Activated CD4-positive, alpha-beta T cell treated with anti-CD3 and anti-CD28 coated beads, Interleukin-2, amount 50 U/mL, for 24 hours (primary cell): Measurements from ENCODE around the gene OR1J4.
"Not testable (repeated sequence)": the region's sequence is repeated elsewhere in the genome, so short reads cannot be mapped to it uniquely, and the experiment has no call there.

Experiments used
- DNase-seq, 2 donors: peaks; one replicate each; pipeline ENCODE4 v3.0.0-alpha.2; 2020; ENCODE audit warnings: low read depth in 1 of 2, low spot score in 1 of 2

Gene OR1J4, protein sequence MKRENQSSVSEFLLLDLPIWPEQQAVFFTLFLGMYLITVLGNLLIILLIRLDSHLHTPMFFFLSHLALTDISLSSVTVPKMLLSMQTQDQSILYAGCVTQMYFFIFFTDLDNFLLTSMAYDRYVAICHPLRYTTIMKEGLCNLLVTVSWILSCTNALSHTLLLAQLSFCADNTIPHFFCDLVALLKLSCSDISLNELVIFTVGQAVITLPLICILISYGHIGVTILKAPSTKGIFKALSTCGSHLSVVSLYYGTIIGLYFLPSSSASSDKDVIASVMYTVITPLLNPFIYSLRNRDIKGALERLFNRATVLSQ

GRCh38 chr9:122518841-122519240, at the start of gene OR1J4:
Gene OR1J4 (plus strand): TSS chr9:122519141. CDS start chr9:122519141, 0 bp downstream.
- no peak for DNase-seq

DNA sequence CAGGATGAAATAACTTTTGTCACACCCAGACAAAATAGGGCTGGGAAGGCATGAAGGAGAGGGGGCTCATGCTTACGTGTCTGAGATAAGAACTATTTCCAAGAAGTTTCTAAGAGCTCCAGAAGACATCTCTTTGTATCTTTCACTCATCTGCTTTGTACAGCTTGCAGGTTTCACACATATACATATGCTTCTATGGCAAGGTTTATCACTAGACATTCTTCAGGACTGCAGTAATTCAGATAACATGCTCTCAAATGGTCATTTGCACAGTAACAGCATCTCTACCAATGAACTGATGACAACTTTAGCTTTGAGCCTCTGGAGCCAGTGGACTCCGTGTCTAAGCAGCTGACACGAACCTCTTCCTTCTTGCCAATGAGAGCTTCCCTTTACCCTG, 44.4 kb upstream of the OR1J4 start:
- DNase-seq, result no peak

- no peak for DNase-seq
Observed at GRCh38 chr9:122475717-122476116, 43.2 kb upstream of the OR1J4 start.

- no peak for DNase-seq
Observed at GRCh38 chr9:122477346-122477745, 41.6 kb upstream of the OR1J4 start.

DNA sequence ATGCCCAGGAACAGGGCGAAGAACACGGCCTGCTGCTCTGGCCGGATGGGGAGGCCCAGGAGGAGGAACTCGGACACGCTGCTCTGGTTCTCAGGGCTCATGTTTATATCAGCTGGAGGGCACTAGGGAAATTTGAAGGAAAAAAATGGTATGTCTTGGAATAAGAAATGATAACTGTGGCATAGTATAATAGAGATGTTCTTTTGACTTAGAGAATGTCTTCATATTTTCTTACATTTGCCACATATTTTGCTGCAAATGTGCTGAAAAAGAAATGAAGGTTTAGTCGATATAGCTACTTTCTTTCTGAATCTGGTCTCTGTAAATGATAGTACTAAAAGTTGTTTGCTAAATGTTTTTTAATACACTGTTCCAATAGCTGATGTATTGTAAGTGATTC, 41.1 kb upstream of the OR1J4 start, which contains the start of gene OR1J1:
Gene OR1J1 (minus strand): TSS at position 101 of the 400 bp plus-strand sequence. CDS start 0 bp downstream, at position 101.
- DNase-seq, result no peak

GRCh38 chr9:122479062-122479461, 39.9 kb upstream of the OR1J4 start:
- DNase-seq, result no peak

- DNase-seq, result peak in 1 of 2 donors; percentile 6
Observed at GRCh38 chr9:122498883-122499288, 20.1 kb upstream of the OR1J4 start.

GRCh38 chr9:122506964-122507363, 12.0 kb upstream of the OR1J4 start:
- DNase-seq, result no peak

DNA sequence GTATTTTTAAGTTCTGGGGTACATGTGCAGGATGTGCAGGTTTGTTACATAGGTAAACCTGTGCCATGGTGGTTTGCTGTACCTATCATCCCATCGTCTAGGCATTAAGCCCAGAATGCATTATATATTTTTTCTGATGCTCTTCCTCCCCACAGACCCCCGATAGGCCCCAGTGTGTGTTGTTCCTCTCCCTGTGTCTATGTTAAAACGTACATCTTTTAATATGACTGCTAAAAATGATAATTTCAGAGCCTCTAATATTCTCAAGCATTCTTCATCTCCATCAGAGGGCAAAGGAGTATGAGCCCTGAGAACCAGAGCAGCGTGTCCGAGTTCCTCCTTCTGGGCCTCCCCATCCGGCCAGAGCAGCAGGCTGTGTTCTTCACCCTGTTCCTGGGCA, 8.4 kb upstream of the OR1J4 start, which contains the start of gene OR1J2:
Gene OR1J2 (plus strand): TSS at position 301 of the 400 bp plus-strand sequence. CDS start 0 bp downstream, at position 301.
- DNase-seq, result no peak

- DNase-seq, result no peak
Observed at GRCh38 chr9:122518226-122518625, 715 bp upstream of the OR1J4 start.

DNA sequence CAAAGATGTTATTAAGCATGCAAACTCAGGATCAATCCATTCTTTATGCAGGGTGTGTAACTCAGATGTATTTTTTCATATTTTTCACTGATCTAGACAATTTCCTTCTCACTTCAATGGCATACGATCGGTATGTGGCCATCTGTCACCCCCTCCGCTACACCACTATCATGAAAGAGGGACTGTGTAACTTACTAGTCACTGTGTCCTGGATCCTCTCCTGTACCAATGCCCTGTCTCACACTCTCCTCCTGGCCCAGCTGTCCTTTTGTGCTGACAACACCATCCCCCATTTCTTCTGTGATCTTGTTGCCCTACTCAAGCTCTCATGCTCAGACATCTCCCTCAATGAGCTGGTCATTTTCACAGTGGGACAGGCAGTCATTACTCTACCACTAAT, 435 bp downstream of the OR1J4 start:
- DNase-seq, result no peak

GRCh38 chr9:122526602-122527001, 7.7 kb downstream of the OR1J4 start:
- DNase-seq, result peak in 1 of 2 donors; percentile 24

DNA sequence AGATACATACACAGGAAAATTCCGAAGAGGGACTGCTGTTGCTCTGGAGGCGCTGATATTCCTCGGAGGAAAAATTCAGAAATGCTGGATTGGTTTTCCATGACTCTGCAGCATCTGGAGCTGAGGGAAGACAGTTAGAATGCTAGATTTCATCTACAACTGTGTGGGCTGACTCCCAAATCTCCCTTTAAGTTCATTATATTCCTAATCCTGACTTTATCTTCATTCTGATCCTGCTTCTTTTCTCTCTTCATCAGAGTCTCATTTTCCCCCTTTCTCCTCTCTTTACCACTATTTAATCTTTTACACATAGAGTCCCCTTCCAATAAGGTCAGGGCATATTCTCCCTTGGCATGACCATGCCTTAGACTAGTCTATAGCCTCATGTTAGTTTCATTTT, 8.3 kb downstream of the OR1J4 start, which contains the start of gene OR1N1:
Gene OR1N1 (minus strand): TSS at position 101 of the 400 bp plus-strand sequence. CDS start 0 bp downstream, at position 101.
- no peak for DNase-seq

- DNase-seq, result not testable (repeated sequence)
Observed at GRCh38 chr9:122531157-122531556, 12.2 kb downstream of the OR1J4 start.

GRCh38 chr9:122536134-122536533, 17.2 kb downstream of the OR1J4 start:
- DNase-seq, result no peak

DNA sequence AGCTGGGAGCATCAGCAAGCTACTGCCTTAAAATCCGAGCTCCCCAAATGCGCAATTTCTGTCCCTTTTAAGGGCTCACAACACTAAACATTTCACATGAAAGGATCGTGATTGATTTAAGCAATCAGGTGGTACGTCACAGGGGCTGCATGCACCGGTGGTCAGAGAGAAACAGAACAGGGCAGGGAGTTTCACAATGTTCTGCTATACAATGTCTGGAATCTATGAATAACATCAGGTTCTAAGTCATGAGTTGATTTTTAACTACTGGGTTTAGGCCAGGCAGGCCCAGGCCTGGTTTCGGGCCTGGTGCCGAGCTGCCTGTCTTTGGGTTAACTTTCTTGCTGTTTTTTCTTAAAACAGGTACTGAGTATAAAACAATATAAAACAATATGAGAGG, 18.1 kb downstream of the OR1J4 start:
- DNase-seq, result not testable (repeated sequence)

GRCh38 chr9:122538757-122539156, 19.8 kb downstream of the OR1J4 start:
- no peak for DNase-seq

- DNase-seq, result no peak
Observed at GRCh38 chr9:122546196-122546595, 27.3 kb downstream of the OR1J4 start.

DNA sequence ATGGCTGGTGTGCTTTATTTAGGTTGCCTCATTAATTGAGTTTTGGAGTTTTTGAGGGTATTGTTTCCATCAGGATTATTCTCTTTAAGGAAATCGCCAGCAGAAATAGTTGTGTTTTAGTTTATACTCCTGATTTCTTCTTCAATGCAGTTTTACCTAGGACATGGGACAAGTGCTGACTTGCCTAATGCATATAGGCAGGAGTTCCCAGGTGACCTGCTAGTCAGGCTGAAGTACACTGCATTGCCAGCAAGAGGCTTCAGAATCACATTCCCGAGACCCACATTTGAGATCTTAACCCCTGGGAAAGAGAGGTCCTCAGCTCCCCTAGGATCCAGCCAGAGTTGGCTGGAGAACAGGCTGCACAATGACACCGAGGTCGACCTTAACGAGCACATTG, 32.4 kb downstream of the OR1J4 start:
- no peak for DNase-seq

DNA sequence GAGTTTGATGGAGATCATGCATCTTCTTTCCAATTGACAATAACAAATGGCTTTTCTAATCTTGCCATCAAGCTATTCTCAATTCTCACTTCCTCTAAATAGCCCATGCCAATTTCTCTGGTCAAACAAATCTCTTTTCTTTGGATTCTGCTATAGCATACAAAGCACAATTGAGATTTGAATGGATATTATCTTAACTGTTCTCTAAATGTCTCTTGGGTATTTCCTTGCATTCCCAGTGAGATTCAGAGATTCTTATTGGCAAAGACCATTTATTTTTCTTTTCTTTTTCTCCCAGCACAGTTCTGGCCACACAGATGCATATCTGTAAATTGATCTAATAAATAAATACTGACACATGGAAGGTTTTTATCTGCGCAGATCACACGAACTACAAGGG, 33.9 kb downstream of the OR1J4 start, which contains the start of gene OR1N2:
Gene OR1N2 (plus strand): TSS at position 301 of the 400 bp plus-strand sequence. CDS start 100 bp downstream, outside the sequence.
- DNase-seq, result no peak

- DNase-seq, result no peak
Observed at GRCh38 chr9:122561446-122561845, 42.5 kb downstream of the OR1J4 start.

DNA sequence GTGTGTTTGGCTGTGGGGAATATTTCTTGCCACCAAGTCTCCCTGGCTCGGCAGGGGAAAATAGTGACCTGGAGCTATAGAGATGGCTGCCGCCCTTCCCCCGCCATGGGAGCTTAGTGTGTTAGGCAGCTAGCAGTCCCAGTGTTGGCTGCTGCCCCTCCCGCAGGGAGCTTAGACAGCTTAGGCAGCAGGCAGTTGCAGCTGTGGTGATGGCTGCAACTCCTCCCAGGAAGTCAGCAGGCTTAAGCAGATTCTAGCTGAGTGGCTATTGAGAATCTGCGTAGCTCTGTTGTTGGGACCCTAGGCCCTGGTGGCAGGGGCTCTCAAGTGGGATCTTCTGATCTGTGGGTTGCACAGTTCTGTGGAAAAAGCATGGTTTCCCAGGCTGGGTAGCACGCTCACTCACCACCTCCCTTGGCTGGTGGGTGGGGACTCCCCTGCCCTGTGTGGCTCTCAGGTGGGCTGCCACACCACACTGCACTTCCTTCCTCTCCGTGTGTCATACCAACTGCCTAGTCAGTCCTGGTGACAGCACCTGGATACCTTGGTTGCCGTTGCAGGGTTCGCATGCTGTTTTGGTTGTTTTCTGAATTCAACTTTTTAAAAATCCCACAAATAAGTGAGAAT, 43.3 kb downstream of the OR1J4 start:
- DNase-seq, result no peak
